HepG2 (cell line): ENCODE results near the gene HES7. TPM values are rescaled to one million over a fixed set of nuclear protein-coding genes. Genes with fewer than 3 reads are reported as not detected.

Source experiments
- ATAC-seq: fragments of 200-7000 bp; cut with Tn5 transposase; 3 replicates; pipeline ENCODE4 v1.9.1; 2020; ENCODE audit warnings: mild to moderate bottlenecking, moderate library complexity
- BruUV-seq: library from RNA; stranded (reverse); fragments of 400-500 nt; replicated peaks from 2 replicates; lab custom pipeline; 2021; lab: Mats Ljungman, UMichigan
- CTCF ChIA-PET: fragments of 300-600 bp; formaldehyde crosslinking; extraction: SDS; loops from one replicate; lab custom pipeline; 2021; ENCODE audit warnings: low total read pairs, inconsistent platforms, low intra/inter-chr PET ratio; lab: Yijun Ruan, JAX
- POLR2A ChIA-PET: fragments of 350-600 bp; sonication (Branson Sonifier 250); formaldehyde crosslinking; loops from one replicate; lab custom pipeline; 2020; ENCODE audit warnings: antibody characterized with exemption, inconsistent platforms; lab: Yijun Ruan, JAX
- DNase-seq: peaks from one replicate; pipeline ENCODE4 v3.0.0-alpha.2; 2015; ENCODE audit warnings: low spot score
- FAIRE-seq: peaks from 3 replicates; lab custom pipeline; 2011; peaks lifted over from hg19 to GRCh38; lab: Jason Lieb, UNC
- H2AFZ ChIP-seq: one replicate; pipeline ENCODE4 v1.6.1; 2011; ENCODE audit warnings: low read length, inconsistent platforms
- H3K27ac ChIP-seq: fragments of 300-600 bp; 3 replicates; pipeline ENCODE4 v1.8.0; 2011; ENCODE audit warnings: mixed run types, mild to moderate bottlenecking, mixed read lengths, low read length, inconsistent platforms; ENCODE audit not compliant: insufficient read depth; ENCODE audit errors: extremely low read length
- H3K27me3 ChIP-seq, 2 experiments: fragments of 200-600 bp in 1 of 2; 2 replicates in 1 of 2; 3 replicates in 1 of 2; pipeline versions ENCODE4 v1.6.0 to v1.8.0; 2011; ENCODE audit warnings: low read length in 2 of 2, mild to moderate bottlenecking in 2 of 2, moderate library complexity in 2 of 2, inconsistent platforms in 1 of 2; ENCODE audit not compliant: insufficient read depth in 2 of 2, control insufficient read depth in 1 of 2
- H3K36me3 ChIP-seq, 2 experiments: fragments of 200-600 bp in 1 of 2; replicated peaks in 1 of 2; 2 replicates in 1 of 2; 3 replicates in 1 of 2; pipeline versions ENCODE4 v1.5.1 to v1.8.0; 2011; ENCODE audit warnings: low read length in 2 of 2, inconsistent platforms in 1 of 2; ENCODE audit not compliant: insufficient read depth in 2 of 2, control insufficient read depth in 1 of 2
- H3K4me1 ChIP-seq: 2 replicates; pipeline ENCODE4 v1.5.1; 2012; ENCODE audit warnings: low read length, inconsistent platforms; ENCODE audit not compliant: insufficient read depth
- H3K4me2 ChIP-seq: 2 replicates; pipeline ENCODE4 v1.6.0; 2011; ENCODE audit warnings: low read depth, low read length, inconsistent platforms
- H3K4me3 ChIP-seq, 3 experiments: fragments of 200-600 bp in 1 of 3; sonication (generic), shearing (Covaris generic) in 1 of 3; replicated peaks in 1 of 3; 2 replicates each; pipeline ENCODE4 v1.5.1; 2011 to 2016; ENCODE audit warnings: low read length in 3 of 3, inconsistent platforms in 2 of 3, low read depth in 2 of 3, mild to moderate bottlenecking in 2 of 3, control low read depth in 1 of 3, mixed read lengths in 1 of 3; ENCODE audit not compliant: insufficient read depth in 1 of 3
- H3K79me2 ChIP-seq: one replicate; pipeline ENCODE4 v1.6.1; 2011; ENCODE audit warnings: low read length, inconsistent platforms; ENCODE audit not compliant: insufficient read depth
- H3K9ac ChIP-seq: 2 replicates; pipeline ENCODE4 v1.6.0; 2011; ENCODE audit warnings: mild to moderate bottlenecking, low read depth, low read length, inconsistent platforms; ENCODE audit not compliant: insufficient read depth
- H3K9me3 ChIP-seq: 2 replicates; pipeline ENCODE4 v1.5.1; 2012; ENCODE audit warnings: mild to moderate bottlenecking, low read length
- H4K20me1 ChIP-seq: 2 replicates; pipeline ENCODE4 v1.6.0; 2011; ENCODE audit warnings: inconsistent platforms, mild to moderate bottlenecking, low read length, moderate library complexity; ENCODE audit not compliant: insufficient read depth
- GLI4 ChIP-seq: sonication (generic); formaldehyde crosslinking; IDR thresholded peaks from 2 replicates; pipeline ENCODE4 v1.5.1; 2020; ENCODE audit warnings: missing genetic modification reagents, mild to moderate bottlenecking, moderate library complexity, borderline replicate concordance
- MEIS2 ChIP-seq: sonication (generic); formaldehyde crosslinking; IDR thresholded peaks from 2 replicates; pipeline ENCODE4 v1.9.0; 2021; ENCODE audit warnings: mild to moderate bottlenecking, missing genetic modification reagents
- ZNF574 ChIP-seq: sonication (generic); formaldehyde crosslinking; IDR thresholded peaks from 2 replicates; pipeline ENCODE4 v1.4.0; 2020; ENCODE audit warnings: missing genetic modification reagents
- WGBS: methylation state at CpG from one replicate; pipeline ENCODE4 v1.1.6; 2017; ENCODE audit warnings: low lambda C conversion rate; 5-methylcytosine and 5-hydroxymethylcytosine counted together
- in situ Hi-C: cut with HindIII; loops from 2 replicates; pipeline ENCODE4 v1.10.0; 2017; ENCODE audit warnings: low pct_unique_long_range_greater_than_20kb; ENCODE audit not compliant: extremely low pct_ligation_motif_present
- intact Hi-C: fragments of 100-400 bp; cut with micrococcal nuclease; formaldehyde crosslinking; loops from one replicate; pipeline ENCODE4 v1.10.0; 2022; ENCODE audit not compliant: unreplicated experiment
- polyA plus RNA-seq, 8 experiments: library from polyadenylated mRNA; depleted of rRNA in 3 of 8; stranded (reverse) in 7 of 8; unstranded in 1 of 8; fragments of >200 nt; fragmentation: Illumina TruSeq in 4 of 8; extraction: Trizol in 4 of 8; gene quantifications; 2 replicates each; pipeline versions ENCODE4 v1.2.1 to v1.2.3, GENCODE V29; 2011 to 2016; ENCODE audit warnings: low read depth in 4 of 8, missing spikeins in 1 of 8, mixed read lengths in 1 of 8; ENCODE audit not compliant: insufficient read depth in 1 of 8
- total RNA-seq, 5 experiments: library from RNA; depleted of rRNA; stranded (reverse); fragments of >200 nt; fragmentation: Illumina TruSeq; extraction: Trizol; gene quantifications; 2 replicates each; pipeline ENCODE4 v1.2.3, GENCODE V29; 2016; ENCODE audit warnings: low read depth in 1 of 5

Gene HES7
- total and polyA plus RNA-seq, 2 of the 13 experiments (the other 11 are each of a cell fraction or from before 2014, with no cell fraction given) = not detected

GRCh38 chr17:8142158-8142886 is 18.4 kb upstream of the HES7 start:
- TF ChIP-seq ZNF574 (CRISPR knock-in tag) (no peak), GLI4 (CRISPR knock-in tag) (no peak), MEIS2 (CRISPR knock-in tag) (no peak)
- Histone ChIP-seq H4K20me1 (0 out of 2 replicates have a peak, but pooled peaks cover 3% of the 10 kb centered on the region), H3K27ac (no peak overlapping the region), H3K36me3 (peaks cover 13 to 25% of the 10 kb centered on the region in 2 experiments; a peak in 4 of 5 replicates), H3K4me2 (no peak overlapping the region), H3K9ac (no peak overlapping the region), H3K27me3 (no peaks in the 10 kb centered on the region; a peak in 1 of 5 replicates), H3K4me3 (no peak overlapping the region), H3K4me1 (peaks cover 19% of the 10 kb centered on the region), H3K9me3 (no peaks in the 10 kb centered on the region), H2AFZ (no peak overlapping the region), H3K79me2 (no peaks in the 10 kb centered on the region)
- BruUV-seq = no TSS peak
- no peak for FAIRE-seq
- POLR2A ChIA-PET = interaction anchor here (1.0 to 3.2 kb wide), 2 partner anchors 12 to 18 kb away, joined by 3 to 18 read pairs; no protein-coding TSS in a partner anchor
- DNase-seq = no peak
- in situ Hi-C loops = no loop called here
- intact Hi-C loops = no loop called here
- CTCF ChIA-PET = no interaction called here
- WGBS = 92% methylated on average over 13 of the region's 23 CpGs
- no peak for ATAC-seq
